Measurements from ENCODE around the gene GPR35.
"Not testable (repeated sequence)": the region's sequence is repeated elsewhere in the genome, so short reads cannot be mapped to it uniquely, and the experiment has no call there.

Gene GPR35

GRCh38 chr2:240663546-240664190 lies 38.4 kb downstream of the GPR35 start:
- Mint-ChIP-seq H3K36me3 (no peaks in the 10 kb centered on the region), H3K27ac (no peak overlapping the region), H3K4me3 (no peak overlapping the region), H3K9me3 (peaks cover 9% of the 10 kb centered on the region), H3K4me1 (no peaks in the 10 kb centered on the region)
- ATAC-seq (no peak), DNase-seq (ENCODE audit: low spot score in 2 of 2) (no peak)

DNA sequence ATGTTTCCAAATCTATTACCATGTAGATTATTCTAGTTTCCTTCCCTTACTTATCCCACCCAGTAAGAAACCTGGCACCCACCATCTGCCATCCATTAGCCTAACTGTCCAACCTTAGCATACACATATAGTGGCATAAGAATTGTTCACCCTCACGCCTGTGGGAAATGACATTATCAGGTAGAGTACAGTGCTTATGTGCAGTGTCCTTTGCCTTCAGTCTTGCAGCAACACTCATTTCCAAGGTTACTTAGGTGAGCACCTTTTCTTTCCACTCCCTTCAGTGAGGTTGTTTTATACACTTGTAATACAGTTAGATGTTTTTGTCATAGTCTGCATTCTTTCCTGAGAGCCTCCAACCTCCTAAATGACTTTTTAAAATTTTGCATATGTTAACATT lies 39.3 kb downstream of the GPR35 start:
- H3K4me1 Mint-ChIP-seq, result no peaks in the 10 kb centered on the region

GRCh38 chr2:240670402-240670801 lies 45.1 kb downstream of the GPR35 start:
- no peak for ATAC-seq
- no peak overlapping the region for H3K27ac Mint-ChIP-seq
- H3K9me3 Mint-ChIP-seq, result peaks cover 2% of the 10 kb centered on the region
- no peak overlapping the region for H3K4me3 Mint-ChIP-seq
- DNase-seq (ENCODE audit: low spot score in 2 of 2), result no peak
- H3K4me1 Mint-ChIP-seq, result peaks cover 5% of the 10 kb centered on the region
- H3K36me3 Mint-ChIP-seq, result no peaks in the 10 kb centered on the region

More for the DNA sequence above, 39.3 kb downstream of the GPR35 start:
- Mint-ChIP-seq H3K4me3 (no peak overlapping the region), H3K36me3 (no peaks in the 10 kb centered on the region), H3K9me3 (peaks cover 9% of the 10 kb centered on the region), H3K27ac (no peak overlapping the region)
- no peak for ATAC-seq
- DNase-seq (ENCODE audit: low spot score in 2 of 2), result no peak

- ATAC-seq (no peak), DNase-seq (ENCODE audit: low spot score in 2 of 2) (no peak)
- Mint-ChIP-seq H3K27ac (no peak overlapping the region), H3K4me3 (no peak overlapping the region), H3K4me1 (peaks cover 5% of the 10 kb centered on the region), H3K9me3 (peaks cover 2% of the 10 kb centered on the region), H3K36me3 (no peaks in the 10 kb centered on the region)
Observed at GRCh38 chr2:240670950-240671349, 45.7 kb downstream of the GPR35 start.

DNA sequence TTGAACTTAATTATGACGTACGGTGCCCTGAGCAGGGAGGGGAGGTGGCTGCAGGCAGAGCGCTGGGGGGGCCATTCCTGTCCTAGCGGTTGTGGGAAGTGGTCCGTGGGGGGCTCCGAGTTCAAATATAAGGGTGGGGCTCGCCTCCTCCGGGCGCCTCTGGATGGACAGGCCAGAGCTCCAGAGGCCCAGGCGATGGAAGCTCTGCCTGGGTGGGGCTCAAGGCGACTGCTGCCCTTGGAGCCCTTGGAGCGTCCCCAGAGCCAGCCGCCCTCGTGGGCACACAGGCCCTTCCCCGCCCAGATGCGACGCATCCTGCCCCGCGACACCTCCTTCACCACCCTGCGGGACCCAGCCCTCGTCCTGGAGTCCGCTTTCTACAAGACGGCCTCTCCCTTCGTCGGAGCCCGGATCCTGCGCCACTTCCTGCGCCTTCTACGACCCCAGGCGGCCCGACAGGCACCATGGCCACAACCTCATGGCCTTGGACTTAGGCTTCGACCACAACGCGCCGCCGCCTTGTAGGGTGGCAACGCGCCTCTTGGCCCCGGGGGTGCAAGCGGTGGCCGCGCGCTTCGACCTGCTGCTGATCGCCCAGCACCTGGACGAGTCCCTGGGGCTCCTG lies 46.9 kb downstream of the GPR35 start:
- no peak overlapping the region for H3K27ac Mint-ChIP-seq
- no peaks in the 10 kb centered on the region for H3K36me3 Mint-ChIP-seq

DNA sequence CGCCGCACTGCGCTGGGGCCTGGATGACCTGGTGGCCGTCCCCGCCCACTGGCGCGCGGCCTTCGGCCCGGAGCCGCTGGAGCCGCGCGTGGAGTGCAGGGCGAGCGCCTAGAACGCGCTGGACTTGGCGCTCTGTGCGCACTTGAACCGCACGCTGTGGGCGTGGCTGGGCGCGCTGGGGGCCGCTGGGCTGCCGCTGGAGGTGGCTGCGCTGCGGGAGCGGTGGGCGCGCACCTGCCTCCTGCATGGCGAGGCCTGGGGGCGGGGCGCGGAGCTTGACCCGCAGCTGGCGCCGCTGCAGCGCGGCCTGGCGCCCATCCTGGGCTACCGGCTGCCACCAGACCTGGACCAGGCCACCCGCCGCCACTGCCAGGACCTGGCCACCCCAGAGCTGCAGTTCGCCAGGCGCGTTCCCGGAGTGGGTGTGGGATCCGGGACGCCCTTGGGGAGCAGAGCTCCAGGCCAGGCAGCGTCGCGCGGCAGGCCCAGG lies 47.5 kb downstream of the GPR35 start:
- peaks cover 5% of the 10 kb centered on the region for H3K4me1 Mint-ChIP-seq
- DNase-seq (ENCODE audit: low spot score in 2 of 2) (no peak), ATAC-seq (no peak)
- H3K4me3 Mint-ChIP-seq, result no peak overlapping the region
- no peak overlapping the region for H3K27ac Mint-ChIP-seq
- H3K36me3 Mint-ChIP-seq, result no peaks in the 10 kb centered on the region
- H3K9me3 Mint-ChIP-seq, result no peaks in the 10 kb centered on the region

More for the DNA sequence above, 46.9 kb downstream of the GPR35 start:
- no peak for ATAC-seq
- Mint-ChIP-seq H3K9me3 (no peaks in the 10 kb centered on the region), H3K4me3 (no peak overlapping the region), H3K4me1 (peaks cover 5% of the 10 kb centered on the region)
- DNase-seq (ENCODE audit: low spot score in 2 of 2), result no peak

DNA sequence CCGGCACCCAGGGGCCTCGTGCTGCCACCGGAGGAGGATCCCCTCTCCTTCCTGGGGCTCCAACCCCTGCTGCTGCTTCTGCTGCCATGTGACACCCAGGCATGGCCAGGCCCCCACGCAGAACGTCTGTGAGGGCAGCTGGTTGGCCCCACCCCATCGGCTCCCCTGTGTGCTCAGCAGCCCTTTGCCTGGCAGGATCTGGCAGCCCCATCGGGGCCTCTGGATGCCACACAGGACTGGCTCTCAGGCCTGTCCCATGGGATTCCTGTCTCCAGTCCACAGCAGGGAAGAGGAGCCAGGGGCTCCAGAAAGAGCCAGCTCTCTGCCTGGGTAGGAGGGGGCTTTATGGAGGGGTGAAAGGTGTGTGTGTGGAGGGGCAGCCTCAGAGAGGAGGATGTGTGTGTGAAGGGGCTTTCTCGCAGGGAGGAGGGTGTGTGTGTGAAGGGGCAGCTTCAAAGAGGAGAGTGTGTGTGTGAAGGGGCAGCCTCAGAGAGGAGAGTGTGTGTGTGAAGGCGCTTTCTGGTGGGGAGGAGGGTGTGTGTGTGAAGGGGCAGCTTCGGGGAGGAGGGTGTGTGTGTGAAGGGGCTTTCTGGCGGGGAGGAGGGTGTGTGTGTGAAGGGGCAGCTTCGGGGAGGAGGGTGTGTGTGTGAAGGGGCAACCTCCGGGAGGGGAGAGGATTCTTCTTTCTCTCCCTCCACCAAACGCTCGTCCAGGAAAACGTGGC lies 49.3 kb downstream of the GPR35 start:
- not testable (repeated sequence) for ATAC-seq; H3K4me3 Mint-ChIP-seq; H3K36me3 Mint-ChIP-seq; DNase-seq (ENCODE audit: low spot score in 2 of 2); H3K9me3 Mint-ChIP-seq; H3K4me1 Mint-ChIP-seq
- peak overlapping the region; percentile 74 for H3K27ac Mint-ChIP-seq

DNA sequence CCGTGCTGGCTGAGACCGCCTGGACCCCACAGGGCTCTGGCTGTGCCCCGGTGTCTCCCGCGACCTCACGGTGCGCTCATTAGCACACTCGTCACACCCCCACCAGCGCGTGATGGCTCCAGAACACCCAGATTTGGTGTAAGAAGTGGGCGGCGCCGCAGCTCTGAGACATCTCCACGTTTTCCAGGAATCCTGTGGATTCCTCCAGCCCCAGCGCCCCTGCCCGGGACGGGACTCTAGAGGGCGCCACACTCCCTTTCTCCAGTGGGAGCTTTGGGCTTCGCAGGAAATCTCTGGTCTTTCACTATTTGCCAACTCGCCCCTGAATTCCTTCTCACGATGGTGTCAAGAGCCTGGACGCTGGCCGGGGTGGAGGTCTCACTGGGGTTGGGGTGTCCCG lies 50.1 kb downstream of the GPR35 start:
- H3K36me3 Mint-ChIP-seq; DNase-seq (ENCODE audit: low spot score in 2 of 2); H3K4me3 Mint-ChIP-seq; H3K27ac Mint-ChIP-seq; H3K9me3 Mint-ChIP-seq; H3K4me1 Mint-ChIP-seq: not testable (repeated sequence)
- ATAC-seq, result peak; percentile 9

GRCh38 chr2:240678043-240678442 lies 52.8 kb downstream of the GPR35 start:
- H3K9me3 Mint-ChIP-seq; H3K4me3 Mint-ChIP-seq; ATAC-seq; H3K36me3 Mint-ChIP-seq; H3K27ac Mint-ChIP-seq; H3K4me1 Mint-ChIP-seq; DNase-seq (ENCODE audit: low spot score in 2 of 2): not testable (repeated sequence)

DNA sequence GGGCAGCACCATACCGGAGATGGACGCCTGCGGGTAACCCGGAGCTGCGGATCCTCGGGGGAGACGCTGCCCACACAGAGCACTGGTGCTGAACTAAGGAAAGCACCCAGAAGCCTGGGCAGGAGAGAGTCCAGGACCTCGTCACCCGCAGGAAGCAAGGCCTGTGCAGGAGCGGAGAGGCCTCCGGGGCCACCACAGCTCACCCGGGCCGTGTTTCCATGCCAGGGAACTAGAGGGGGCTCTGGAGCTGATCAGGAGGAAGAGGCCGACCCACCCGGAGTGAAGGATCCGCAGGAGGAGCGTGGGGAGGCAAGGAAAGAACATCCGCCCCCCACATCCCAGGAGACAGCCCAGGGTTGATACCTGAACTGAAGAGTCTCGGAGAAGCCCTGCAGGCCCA lies 53.6 kb downstream of the GPR35 start:
- not testable (repeated sequence) for H3K4me1 Mint-ChIP-seq; H3K4me3 Mint-ChIP-seq; H3K36me3 Mint-ChIP-seq; DNase-seq (ENCODE audit: low spot score in 2 of 2); ATAC-seq; H3K27ac Mint-ChIP-seq; H3K9me3 Mint-ChIP-seq

DNA sequence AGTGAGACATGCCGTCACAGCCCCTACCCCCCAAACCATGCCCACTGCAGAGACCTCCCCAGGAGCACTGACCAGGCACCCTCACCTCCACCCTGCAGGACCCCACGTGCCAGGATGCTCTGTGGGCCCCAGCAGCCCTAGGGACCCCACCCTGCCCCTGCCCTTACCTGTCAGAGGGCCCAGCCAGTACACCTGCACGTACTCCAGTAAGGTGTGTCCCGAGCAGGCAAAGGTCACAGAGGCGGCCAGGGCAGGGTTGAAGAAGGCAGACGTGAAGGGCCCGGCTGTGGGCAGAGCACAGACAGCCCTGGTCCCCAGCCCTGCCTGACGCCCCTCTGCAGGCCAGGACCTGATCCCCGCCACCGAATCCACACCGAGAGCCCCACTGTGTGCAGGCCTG lies 54.9 kb downstream of the GPR35 start:
- H3K36me3 Mint-ChIP-seq; H3K4me1 Mint-ChIP-seq; DNase-seq (ENCODE audit: low spot score in 2 of 2); H3K27ac Mint-ChIP-seq; H3K9me3 Mint-ChIP-seq; ATAC-seq; H3K4me3 Mint-ChIP-seq: not testable (repeated sequence)

Measured in stimulated activated effector memory CD8-positive, alpha-beta T cell treated with anti-CD3 and anti-CD28 coated beads, Interleukin-12 subunit alpha, Interleukin-12 subunit beta, amount 100 ng/mL, for 72 hours (primary cell).